ACC112 (cell line): Measurements from ENCODE around the gene INPP4A.
"Not testable (repeated sequence)": the region's sequence is repeated elsewhere in the genome, so short reads cannot be mapped to it uniquely, and the experiment has no call there.

Experiments used
- H2AFZ ChIP-seq: fragments of 200-600 bp; sonication (generic); one replicate; pipeline ENCODE4 v1.6.0; 2017; ENCODE audit warnings: antibody characterized with exemption, low read length; ENCODE audit not compliant: unreplicated experiment
- H3K27ac ChIP-seq: fragments of 200-600 bp; sonication (generic); 2 replicates; pipeline ENCODE4 v1.5.1; 2014; ENCODE audit warnings: low read depth, mild to moderate bottlenecking, antibody characterized with exemption, low read length, moderate library complexity
- H3K27me3 ChIP-seq: fragments of 200-600 bp; sonication (generic); 2 replicates; pipeline ENCODE4 v1.6.1; 2014; ENCODE audit warnings: mild to moderate bottlenecking, antibody characterized with exemption, low read length, moderate library complexity, mixed read lengths; ENCODE audit not compliant: insufficient read depth
- H3K36me3 ChIP-seq: fragments of 200-600 bp; sonication (generic); 2 replicates; pipeline ENCODE4 v1.6.1; 2016; ENCODE audit warnings: mild to moderate bottlenecking, antibody characterized with exemption, low read length, moderate library complexity, mixed read lengths; ENCODE audit not compliant: insufficient read depth
- H3K4me1 ChIP-seq: fragments of 200-600 bp; sonication (generic); one replicate; pipeline ENCODE4 v1.6.1; 2016; ENCODE audit warnings: low read length, mixed read lengths; ENCODE audit not compliant: insufficient read depth, unreplicated experiment, control insufficient read depth
- H3K4me3 ChIP-seq: fragments of 200-600 bp; sonication (generic); 2 replicates; pipeline ENCODE4 v1.5.1; 2014; ENCODE audit warnings: mild to moderate bottlenecking, low read depth, low read length
- H3K79me2 ChIP-seq: fragments of 200-600 bp; sonication (generic); one replicate; pipeline ENCODE4 v1.6.0; 2016; ENCODE audit warnings: low read length; ENCODE audit not compliant: control insufficient read depth, unreplicated experiment, insufficient read depth

The INPP4A gene

GRCh38 chr2:98444436-98445176 is at the start of gene INPP4A:
Gene INPP4A (plus strand): TSS chr2:98444858. CDS start chr2:98520049, 75,191 bp downstream.
- Histone ChIP-seq H3K36me3 (no peaks in the 10 kb centered on the region), H3K27ac (no peak within 1 kb of the TSS; the same call in 1 of the 2 replicates), H3K27me3 (peaks cover 5% of the 10 kb centered on the region; the same call in 1 of the 2 replicates), H3K79me2 (peaks cover 29% of the 10 kb centered on the region), H3K4me1 (peaks cover 8% of the 10 kb centered on the region), H3K4me3 (peak within 1 kb of the TSS; percentile 84), H2AFZ (peak within 1 kb of the TSS; percentile 90)

- H3K27ac ChIP-seq: no peak overlapping the region
- no peak overlapping the region for H3K4me3 ChIP-seq
- H3K4me1 ChIP-seq: no peaks in the 10 kb centered on the region
- no peak overlapping the region for H2AFZ ChIP-seq
- H3K27me3 ChIP-seq: peaks cover 48% of the 10 kb centered on the region
- H3K36me3 ChIP-seq: no peaks in the 10 kb centered on the region
- no peaks in the 10 kb centered on the region for H3K79me2 ChIP-seq
Observed at GRCh38 chr2:98395977-98396376, 48.7 kb upstream of the INPP4A start.

- no peaks in the 10 kb centered on the region for H3K4me1 ChIP-seq
- peaks cover 56% of the 10 kb centered on the region for H3K27me3 ChIP-seq
- no peaks in the 10 kb centered on the region for H3K79me2 ChIP-seq
- no peak overlapping the region for H2AFZ ChIP-seq
- no peak overlapping the region for H3K4me3 ChIP-seq
- no peak overlapping the region for H3K27ac ChIP-seq
- H3K36me3 ChIP-seq: no peaks in the 10 kb centered on the region
Observed at GRCh38 chr2:98396745-98397355, 47.8 kb upstream of the INPP4A start.

- Histone ChIP-seq H3K4me1 (no peaks in the 10 kb centered on the region), H2AFZ (no peak overlapping the region), H3K4me3 (no peak overlapping the region), H3K27me3 (peaks cover 78% of the 10 kb centered on the region), H3K36me3 (no peaks in the 10 kb centered on the region), H3K27ac (no peak overlapping the region), H3K79me2 (no peaks in the 10 kb centered on the region)
Observed at GRCh38 chr2:98399140-98399539, 45.5 kb upstream of the INPP4A start.

- Histone ChIP-seq H3K4me3 (no peak overlapping the region), H3K79me2 (no peaks in the 10 kb centered on the region), H3K27me3 (peaks cover 56% of the 10 kb centered on the region), H3K27ac (no peak overlapping the region), H3K36me3 (no peaks in the 10 kb centered on the region), H2AFZ (no peak overlapping the region), H3K4me1 (no peaks in the 10 kb centered on the region)
Observed at GRCh38 chr2:98403878-98404277, 40.8 kb upstream of the INPP4A start.

GRCh38 chr2:98404556-98405250 is 40.0 kb upstream of the INPP4A start:
- Histone ChIP-seq H3K27ac (no peak overlapping the region), H3K27me3 (peaks cover 49% of the 10 kb centered on the region), H2AFZ (no peak overlapping the region), H3K36me3 (no peaks in the 10 kb centered on the region), H3K4me1 (no peaks in the 10 kb centered on the region), H3K79me2 (no peaks in the 10 kb centered on the region), H3K4me3 (no peak overlapping the region)

GRCh38 chr2:98405301-98405700 is 39.4 kb upstream of the INPP4A start:
- Histone ChIP-seq H3K27ac (no peak overlapping the region), H3K27me3 (peaks cover 43% of the 10 kb centered on the region), H3K36me3 (no peaks in the 10 kb centered on the region), H3K79me2 (no peaks in the 10 kb centered on the region), H3K4me3 (no peak overlapping the region), H2AFZ (no peak overlapping the region), H3K4me1 (no peaks in the 10 kb centered on the region)

GRCh38 chr2:98408155-98408554 is 36.5 kb upstream of the INPP4A start:
- H3K4me1 ChIP-seq: no peaks in the 10 kb centered on the region
- H3K36me3 ChIP-seq: no peaks in the 10 kb centered on the region
- no peak overlapping the region for H3K27ac ChIP-seq
- peaks cover 15% of the 10 kb centered on the region for H3K27me3 ChIP-seq
- no peak overlapping the region for H3K4me3 ChIP-seq
- no peak overlapping the region for H2AFZ ChIP-seq
- H3K79me2 ChIP-seq: no peaks in the 10 kb centered on the region

GRCh38 chr2:98412751-98413458 is 31.8 kb upstream of the INPP4A start:
- H2AFZ ChIP-seq: no peak overlapping the region
- H3K27ac ChIP-seq: no peak overlapping the region
- H3K27me3 ChIP-seq: no peaks in the 10 kb centered on the region
- H3K4me1 ChIP-seq: no peaks in the 10 kb centered on the region
- no peaks in the 10 kb centered on the region for H3K79me2 ChIP-seq
- H3K4me3 ChIP-seq: no peak overlapping the region
- H3K36me3 ChIP-seq: no peaks in the 10 kb centered on the region

GRCh38 chr2:98414246-98414645 is 30.4 kb upstream of the INPP4A start:
- not testable (repeated sequence) for H3K79me2 ChIP-seq, H3K27me3 ChIP-seq, H2AFZ ChIP-seq, H3K4me3 ChIP-seq, H3K4me1 ChIP-seq, H3K36me3 ChIP-seq, H3K27ac ChIP-seq
